ENCODE measurements around the gene CMTM2. TPM values are rescaled to one million over a fixed set of nuclear protein-coding genes. Genes with fewer than 3 reads are reported as not detected.
"Not testable (repeated sequence)": the region's sequence is repeated elsewhere in the genome, so short reads cannot be mapped to it uniquely, and the experiment has no call there.

The CMTM2 gene
- total RNA-seq, 1 donor from 2014 or later: not detected

DNA sequence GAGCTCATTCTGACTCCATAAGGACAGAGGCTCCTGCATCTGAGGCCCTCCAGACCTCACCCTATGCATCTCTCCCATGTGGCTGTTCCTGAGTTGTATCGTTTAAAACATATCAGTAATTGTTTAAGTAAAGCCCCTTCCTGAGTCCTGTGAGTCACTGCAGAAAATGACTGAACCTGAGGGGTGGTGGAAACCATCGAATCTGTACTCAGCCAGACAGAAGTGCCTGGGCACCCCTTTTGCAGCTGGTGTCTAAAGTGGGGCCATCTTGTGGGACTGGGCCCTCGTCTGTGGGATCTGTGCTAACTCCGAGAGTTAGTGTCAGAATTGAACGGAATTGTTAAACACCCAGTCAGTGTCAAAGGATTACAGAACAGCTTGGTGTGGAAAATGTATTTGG is 50.6 kb downstream of the CMTM2 start:
- H3K27me3 Mint-ChIP-seq (ENCODE audit: unreplicated experiment): no peaks in the 10 kb centered on the region
- peaks cover 3% of the 10 kb centered on the region for H3K36me3 Mint-ChIP-seq (ENCODE audit: unreplicated experiment)
- no peak overlapping the region for H3K27ac Mint-ChIP-seq (ENCODE audit: unreplicated experiment)
- H3K4me3 Mint-ChIP-seq (ENCODE audit: unreplicated experiment): no peak overlapping the region
- H3K4me1 Mint-ChIP-seq (ENCODE audit: unreplicated experiment): no peaks in the 10 kb centered on the region
- DNase-seq (ENCODE audit: extremely low spot score, unreplicated experiment): no peak
- TF ChIP-seq, protein P1, sequence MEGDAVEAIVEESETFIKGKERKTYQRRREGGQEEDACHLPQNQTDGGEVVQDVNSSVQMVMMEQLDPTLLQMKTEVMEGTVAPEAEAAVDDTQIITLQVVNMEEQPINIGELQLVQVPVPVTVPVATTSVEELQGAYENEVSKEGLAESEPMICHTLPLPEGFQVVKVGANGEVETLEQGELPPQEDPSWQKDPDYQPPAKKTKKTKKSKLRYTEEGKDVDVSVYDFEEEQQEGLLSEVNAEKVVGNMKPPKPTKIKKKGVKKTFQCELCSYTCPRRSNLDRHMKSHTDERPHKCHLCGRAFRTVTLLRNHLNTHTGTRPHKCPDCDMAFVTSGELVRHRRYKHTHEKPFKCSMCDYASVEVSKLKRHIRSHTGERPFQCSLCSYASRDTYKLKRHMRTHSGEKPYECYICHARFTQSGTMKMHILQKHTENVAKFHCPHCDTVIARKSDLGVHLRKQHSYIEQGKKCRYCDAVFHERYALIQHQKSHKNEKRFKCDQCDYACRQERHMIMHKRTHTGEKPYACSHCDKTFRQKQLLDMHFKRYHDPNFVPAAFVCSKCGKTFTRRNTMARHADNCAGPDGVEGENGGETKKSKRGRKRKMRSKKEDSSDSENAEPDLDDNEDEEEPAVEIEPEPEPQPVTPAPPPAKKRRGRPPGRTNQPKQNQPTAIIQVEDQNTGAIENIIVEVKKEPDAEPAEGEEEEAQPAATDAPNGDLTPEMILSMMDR (IDR thresholded peaks at IDR 0.05): no peak
- no peaks in the 10 kb centered on the region for H3K9me3 Mint-ChIP-seq (ENCODE audit: unreplicated experiment)

DNA sequence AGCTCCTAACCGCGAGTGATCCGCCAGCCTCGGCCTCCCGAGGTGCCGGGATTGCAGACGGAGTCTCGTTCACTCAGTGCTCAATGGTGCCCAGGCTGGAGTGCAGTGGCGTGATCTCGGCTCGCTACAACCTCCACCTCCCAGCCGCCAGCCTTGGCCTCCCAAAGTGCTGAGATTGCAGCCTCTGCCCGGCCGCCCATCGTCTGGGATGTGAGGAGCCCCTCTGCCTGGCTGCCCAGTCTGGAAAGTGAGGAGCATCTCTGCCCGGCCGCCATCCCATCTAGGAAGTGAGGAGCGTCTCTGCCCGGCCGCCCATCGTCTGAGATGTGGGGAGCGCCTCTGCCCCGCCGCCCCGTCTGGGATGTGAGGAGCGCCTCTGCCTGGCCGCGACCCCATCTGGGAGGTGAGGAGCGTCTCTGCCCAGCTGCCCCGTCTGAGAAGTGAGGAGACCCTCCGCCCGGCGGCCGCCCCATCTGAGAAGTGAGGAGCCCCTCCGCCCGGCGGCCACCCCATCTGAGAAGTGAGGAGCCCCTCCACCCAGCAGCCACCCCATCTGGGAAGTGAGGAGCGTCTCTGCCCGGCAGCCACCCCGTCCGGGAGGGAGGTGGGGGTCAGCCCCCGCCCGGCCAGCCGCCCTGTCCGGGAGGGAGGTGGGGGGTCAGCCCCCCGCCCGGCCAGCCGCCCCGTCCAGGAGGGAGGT is 51.4 kb downstream of the CMTM2 start:
- H3K27ac Mint-ChIP-seq (ENCODE audit: unreplicated experiment); H3K4me3 Mint-ChIP-seq (ENCODE audit: unreplicated experiment); H3K36me3 Mint-ChIP-seq (ENCODE audit: unreplicated experiment); DNase-seq (ENCODE audit: extremely low spot score, unreplicated experiment); H3K9me3 Mint-ChIP-seq (ENCODE audit: unreplicated experiment); H3K4me1 Mint-ChIP-seq (ENCODE audit: unreplicated experiment); H3K27me3 Mint-ChIP-seq (ENCODE audit: unreplicated experiment): not testable (repeated sequence)

- H3K4me1 Mint-ChIP-seq (ENCODE audit: unreplicated experiment); H3K27me3 Mint-ChIP-seq (ENCODE audit: unreplicated experiment); H3K9me3 Mint-ChIP-seq (ENCODE audit: unreplicated experiment); H3K36me3 Mint-ChIP-seq (ENCODE audit: unreplicated experiment); H3K4me3 Mint-ChIP-seq (ENCODE audit: unreplicated experiment); DNase-seq (ENCODE audit: extremely low spot score, unreplicated experiment); H3K27ac Mint-ChIP-seq (ENCODE audit: unreplicated experiment): not testable (repeated sequence)
Observed at GRCh38 chr16:66631558-66631957, 52.3 kb downstream of the CMTM2 start.

- TF ChIP-seq, protein P1 (IDR thresholded peaks at IDR 0.05): no peak
- no peak overlapping the region for H3K27ac Mint-ChIP-seq (ENCODE audit: unreplicated experiment)
- H3K36me3 Mint-ChIP-seq (ENCODE audit: unreplicated experiment): peaks cover 12% of the 10 kb centered on the region
- peaks cover 7% of the 10 kb centered on the region for H3K4me1 Mint-ChIP-seq (ENCODE audit: unreplicated experiment)
- H3K9me3 Mint-ChIP-seq (ENCODE audit: unreplicated experiment): no peaks in the 10 kb centered on the region
- H3K27me3 Mint-ChIP-seq (ENCODE audit: unreplicated experiment): no peaks in the 10 kb centered on the region
- H3K4me3 Mint-ChIP-seq (ENCODE audit: unreplicated experiment): no peak overlapping the region
- no peak for DNase-seq (ENCODE audit: extremely low spot score, unreplicated experiment)
Observed at GRCh38 chr16:66634527-66635196, 55.4 kb downstream of the CMTM2 start.

GRCh38 chr16:66635406-66635805 is 56.1 kb downstream of the CMTM2 start:
- Mint-ChIP-seq H3K36me3 (ENCODE audit: unreplicated experiment) (peaks cover 12% of the 10 kb centered on the region), H3K9me3 (ENCODE audit: unreplicated experiment) (no peaks in the 10 kb centered on the region), H3K27ac (ENCODE audit: unreplicated experiment) (no peak overlapping the region), H3K4me3 (ENCODE audit: unreplicated experiment) (no peak overlapping the region), H3K27me3 (ENCODE audit: unreplicated experiment) (no peaks in the 10 kb centered on the region), H3K4me1 (ENCODE audit: unreplicated experiment) (peaks cover 7% of the 10 kb centered on the region)
- no peak for DNase-seq (ENCODE audit: extremely low spot score, unreplicated experiment)
- TF ChIP-seq, protein P1 (IDR thresholded peaks at IDR 0.05): no peak

GRCh38 chr16:66636199-66636598 is 56.9 kb downstream of the CMTM2 start:
- peaks cover 7% of the 10 kb centered on the region for H3K4me1 Mint-ChIP-seq (ENCODE audit: unreplicated experiment)
- no peak overlapping the region for H3K4me3 Mint-ChIP-seq (ENCODE audit: unreplicated experiment)
- H3K27me3 Mint-ChIP-seq (ENCODE audit: unreplicated experiment): no peaks in the 10 kb centered on the region
- no peaks in the 10 kb centered on the region for H3K9me3 Mint-ChIP-seq (ENCODE audit: unreplicated experiment)
- H3K36me3 Mint-ChIP-seq (ENCODE audit: unreplicated experiment): peaks cover 12% of the 10 kb centered on the region
- no peak for DNase-seq (ENCODE audit: extremely low spot score, unreplicated experiment)
- TF ChIP-seq, protein P1 (IDR thresholded peaks at IDR 0.05): no peak
- no peak overlapping the region for H3K27ac Mint-ChIP-seq (ENCODE audit: unreplicated experiment)
